ENCODE measurements around the gene DCDC2B.

Gene DCDC2B

DNA sequence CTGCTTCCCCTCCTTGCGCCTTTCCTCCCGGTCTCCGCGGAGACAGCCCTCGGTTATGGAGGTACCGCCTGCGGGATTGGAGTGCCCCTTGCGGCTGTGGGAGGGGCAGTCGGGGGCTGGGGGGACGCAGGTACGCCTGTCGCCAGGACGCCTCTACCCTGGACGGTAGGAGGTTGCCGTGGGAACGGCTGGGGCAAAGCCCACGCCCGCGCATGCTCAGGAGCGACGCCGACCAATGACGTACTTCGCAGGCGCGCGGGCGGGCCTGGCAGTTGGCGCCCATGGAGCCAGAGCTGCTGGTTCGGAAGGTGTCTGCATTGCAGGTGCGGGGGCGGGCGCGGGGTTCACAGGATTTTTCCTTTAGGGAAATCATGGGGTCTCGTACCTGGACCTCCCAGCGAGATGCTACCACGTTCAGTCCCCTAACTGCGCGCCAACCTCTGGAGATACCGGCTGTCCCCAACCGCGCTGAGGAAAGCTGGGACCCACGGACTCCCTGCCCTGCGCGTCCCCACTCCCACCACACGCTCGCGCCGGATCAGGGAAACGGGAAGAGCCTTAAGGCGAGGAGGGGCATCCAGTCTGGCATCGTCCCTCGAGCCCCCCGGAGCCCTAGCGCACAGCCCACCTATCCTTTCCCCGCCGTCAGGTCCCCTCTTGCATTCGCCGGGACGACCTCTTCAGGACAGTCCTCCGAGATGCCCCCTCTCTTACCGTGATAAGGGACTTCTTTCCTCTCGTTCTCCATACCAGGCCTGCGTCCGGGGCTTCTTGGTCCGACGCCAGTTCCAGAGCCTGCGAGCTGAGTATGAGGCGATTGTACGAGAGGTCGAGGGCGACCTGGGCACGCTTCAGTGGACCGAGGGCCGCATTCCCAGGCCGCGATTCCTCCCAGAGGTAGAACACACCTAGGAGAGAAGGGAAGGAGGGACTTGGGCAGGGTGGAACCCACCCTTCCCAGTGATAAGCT is 3.2 kb upstream of the DCDC2B start, which contains the start of gene IQCC:
TSS of gene IQCC (plus strand) at position 271 of the 970 bp plus-strand sequence. CDS start at position 282, 11 bp downstream.
- Histone ChIP-seq H3K79me1 (ENCODE audit: low read depth, low read length) (peaks cover 9% of the 10 kb centered on the region), H3K4ac (ENCODE audit: low read length) (peak within 1 kb of the TSS; percentile 93), H3K14ac (ENCODE audit: low read length) (peak within 1 kb of the TSS; percentile 63), H3K4me3 (ENCODE audit: low read length in 2 of 2) (peak within 1 kb of the TSS; percentile 72 to 83), H2AFZ (ENCODE audit: low read length) (peak within 1 kb of the TSS; percentile 85), H3K36me3 (replicated peaks in 1 of 2; ENCODE audit: control insufficient read depth in 2 of 2, insufficient read depth in 2 of 2, low read length in 2 of 2) (peaks cover 6 to 29% of the 10 kb centered on the region in 2 donors), H3K4me1 (ENCODE audit: control insufficient read depth in 2 of 2, insufficient read depth in 1 of 2, low read depth in 1 of 2, low read length in 2 of 2) (peaks cover 8 to 15% of the 10 kb centered on the region in 2 donors), H2BK15ac (ENCODE audit: low read length) (peak within 1 kb of the TSS; percentile 10), H3K23ac (ENCODE audit: low read depth, low read length, poor library complexity) (peak within 1 kb of the TSS; percentile 90), H2BK5ac (ENCODE audit: low read length) (no peak within 1 kb of the TSS), H3K9me3 (replicated peaks in 1 of 2; ENCODE audit: control insufficient read depth in 2 of 2, insufficient read depth in 1 of 2, low read depth in 1 of 2, low read length in 2 of 2) (no peaks in the 10 kb centered on the region), H2BK120ac (ENCODE audit: low read depth, low read length) (no peak within 1 kb of the TSS), H3K4me2 (ENCODE audit: insufficient read depth, low read length, poor library complexity, severe bottlenecking) (peak within 1 kb of the TSS; percentile 96), H3K9ac (ENCODE audit: low read depth, low read length, poor library complexity) (peak within 1 kb of the TSS; percentile 99), H3K18ac (ENCODE audit: low read length) (peak within 1 kb of the TSS; percentile 94), H3K27ac (replicated peaks; ENCODE audit: low read length) (no peak within 1 kb of the TSS), H4K91ac (ENCODE audit: low read depth, low read length, poor library complexity) (no peak within 1 kb of the TSS), H4K8ac (ENCODE audit: low read depth, low read length) (peak within 1 kb of the TSS; percentile 95), H3K27me3 (ENCODE audit: control insufficient read depth in 3 of 3, insufficient read depth in 3 of 3, low read depth in 1 of 3, low read length in 3 of 3) (peaks cover 0 to 2% (median 0%) of the 10 kb centered on the region in 3 experiments), H2BK12ac (ENCODE audit: low read length) (peak within 1 kb of the TSS; percentile 95), H2AK5ac (ENCODE audit: low read depth, low read length) (peak within 1 kb of the TSS; percentile 99)
- WGBS, 2 donors (ENCODE audit: extremely low coverage in 2 of 2, insufficient read length in 2 of 2, insufficient replicate concordance in 1 of 2): no CpG with 5 or more reads among the region's 77 CpGs
- peak; percentile 84 for DNase-seq (ENCODE audit: low spot score)

DNA sequence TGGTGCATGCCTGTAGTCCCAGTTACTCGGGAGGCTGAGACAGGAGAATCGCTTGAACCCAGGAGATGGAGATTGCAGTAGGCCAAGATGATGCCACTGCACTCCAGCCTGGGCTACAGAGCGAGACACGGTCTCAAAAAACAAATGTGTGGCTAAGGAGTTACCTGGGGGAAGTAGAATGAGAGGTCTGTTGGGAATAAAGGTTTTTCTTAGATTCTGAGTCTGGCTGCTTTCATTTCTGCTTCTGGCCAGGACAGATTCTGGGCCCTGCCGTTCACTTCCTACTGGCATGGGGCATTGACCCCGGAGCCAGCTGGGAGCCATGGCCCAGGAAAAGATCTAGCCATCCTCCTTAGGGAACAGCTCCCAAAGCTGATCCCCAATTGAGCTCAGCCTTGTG is 420 bp upstream of the DCDC2B start:
- no peak overlapping the region for H3K18ac ChIP-seq (ENCODE audit: low read length)
- no peak overlapping the region for H2BK15ac ChIP-seq (ENCODE audit: low read length)
- H3K23ac ChIP-seq (ENCODE audit: low read depth, low read length, poor library complexity): no peak overlapping the region
- no peak overlapping the region for H3K14ac ChIP-seq (ENCODE audit: low read length)
- DNase-seq (ENCODE audit: low spot score): no peak
- H2BK12ac ChIP-seq (ENCODE audit: low read length): no peak overlapping the region
- H2BK120ac ChIP-seq (ENCODE audit: low read depth, low read length): no peak overlapping the region
- H3K27me3 ChIP-seq (ENCODE audit: control insufficient read depth in 3 of 3, insufficient read depth in 3 of 3, low read depth in 1 of 3, low read length in 3 of 3): peaks cover 0 to 2% (median 0%) of the 10 kb centered on the region in 3 experiments
- no peak overlapping the region for H2AFZ ChIP-seq (ENCODE audit: low read length)
- H2AK5ac ChIP-seq (ENCODE audit: low read depth, low read length): no peak overlapping the region
- no peak overlapping the region for H4K8ac ChIP-seq (ENCODE audit: low read depth, low read length)
- H3K36me3 ChIP-seq (replicated peaks in 1 of 2; ENCODE audit: control insufficient read depth in 2 of 2, insufficient read depth in 2 of 2, low read length in 2 of 2): peaks cover 6 to 29% of the 10 kb centered on the region in 2 donors
- H4K91ac ChIP-seq (ENCODE audit: low read depth, low read length, poor library complexity): no peak overlapping the region
- H3K27ac ChIP-seq (replicated peaks; ENCODE audit: low read length): no peak overlapping the region
- no peak overlapping the region for H3K9ac ChIP-seq (ENCODE audit: low read depth, low read length, poor library complexity)
- H3K4ac ChIP-seq (ENCODE audit: low read length): no peak overlapping the region
- no CpG with 5 or more reads among the region's 6 CpGs for WGBS, 2 donors (ENCODE audit: extremely low coverage in 2 of 2, insufficient read length in 2 of 2, insufficient replicate concordance in 1 of 2)
- H3K4me1 ChIP-seq (ENCODE audit: control insufficient read depth in 2 of 2, insufficient read depth in 1 of 2, low read depth in 1 of 2, low read length in 2 of 2): peaks cover 2 to 11% of the 10 kb centered on the region in 2 donors
- peaks cover 9% of the 10 kb centered on the region for H3K79me1 ChIP-seq (ENCODE audit: low read depth, low read length)
- H3K4me3 ChIP-seq (ENCODE audit: low read length in 2 of 2): no peak overlapping the region
- no peak overlapping the region for H3K4me2 ChIP-seq (ENCODE audit: insufficient read depth, low read length, poor library complexity, severe bottlenecking)
- H2BK5ac ChIP-seq (ENCODE audit: low read length): no peak overlapping the region
- no peaks in the 10 kb centered on the region for H3K9me3 ChIP-seq (replicated peaks in 1 of 2; ENCODE audit: control insufficient read depth in 2 of 2, insufficient read depth in 1 of 2, low read depth in 1 of 2, low read length in 2 of 2)

DNA sequence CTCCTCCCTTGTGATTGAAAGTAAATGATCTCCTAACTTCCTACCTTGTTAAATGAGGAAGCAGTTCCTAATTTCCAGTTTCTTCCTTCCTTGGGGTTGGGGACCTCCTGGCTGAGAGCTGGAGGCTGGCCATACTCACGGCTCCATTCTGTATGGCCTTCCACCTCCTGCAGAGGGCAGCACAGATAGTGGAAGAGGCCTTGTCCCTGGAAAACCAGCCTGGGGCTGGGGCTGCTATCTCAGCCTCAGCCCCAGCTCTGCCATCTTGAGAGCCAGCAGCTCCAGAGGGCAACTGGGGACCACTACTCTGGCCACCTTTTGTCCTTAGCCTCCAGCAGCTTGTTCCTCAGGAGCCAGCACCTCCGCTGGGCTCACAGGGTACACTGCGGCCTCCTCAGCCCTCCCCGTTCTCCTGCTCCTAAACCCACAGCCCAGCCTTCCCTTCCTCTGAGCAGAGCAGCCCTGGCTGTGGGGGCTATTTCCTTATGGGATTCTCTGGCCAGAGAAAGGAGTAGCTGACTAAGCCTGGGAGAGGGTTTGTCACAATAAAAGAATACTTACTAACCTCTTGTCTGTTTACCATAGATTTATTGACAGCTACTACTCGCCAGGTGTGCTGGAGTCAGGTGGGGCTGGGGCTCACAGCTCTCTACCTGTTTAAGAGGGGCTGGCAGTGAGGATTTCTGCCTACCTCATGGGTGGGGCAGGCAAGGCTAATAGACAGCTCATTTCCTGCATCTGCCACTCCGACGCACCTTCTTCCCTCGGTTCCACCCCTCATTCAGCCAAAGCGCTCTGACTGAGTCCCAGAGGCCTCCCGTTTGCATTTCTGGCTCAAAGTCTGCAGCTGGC is 7.0 kb downstream of the DCDC2B start:
- Histone ChIP-seq H3K4ac (ENCODE audit: low read length) (no peak overlapping the region), H3K9ac (ENCODE audit: low read depth, low read length, poor library complexity) (no peak overlapping the region), H3K4me3 (ENCODE audit: low read length in 2 of 2) (no peak overlapping the region), H2AK5ac (ENCODE audit: low read depth, low read length) (no peak overlapping the region), H3K36me3 (replicated peaks in 1 of 2; ENCODE audit: control insufficient read depth in 2 of 2, insufficient read depth in 2 of 2, low read length in 2 of 2) (peaks cover 22 to 50% of the 10 kb centered on the region in 2 donors), H2BK120ac (ENCODE audit: low read depth, low read length) (no peak overlapping the region), H3K18ac (ENCODE audit: low read length) (no peak overlapping the region), H2AFZ (ENCODE audit: low read length) (no peak overlapping the region), H4K91ac (ENCODE audit: low read depth, low read length, poor library complexity) (no peak overlapping the region), H4K8ac (ENCODE audit: low read depth, low read length) (no peak overlapping the region), H3K79me1 (ENCODE audit: low read depth, low read length) (no peaks in the 10 kb centered on the region), H2BK15ac (ENCODE audit: low read length) (no peak overlapping the region), H2BK12ac (ENCODE audit: low read length) (no peak overlapping the region), H2BK5ac (ENCODE audit: low read length) (no peak overlapping the region), H3K27me3 (ENCODE audit: control insufficient read depth in 3 of 3, insufficient read depth in 3 of 3, low read depth in 1 of 3, low read length in 3 of 3) (no peaks in the 10 kb centered on the region), H3K23ac (ENCODE audit: low read depth, low read length, poor library complexity) (peak overlapping the region; percentile 18), H3K4me1 (ENCODE audit: control insufficient read depth in 2 of 2, insufficient read depth in 1 of 2, low read depth in 1 of 2, low read length in 2 of 2) (peaks cover 3% of the 10 kb centered on the region in 2 donors), H3K4me2 (ENCODE audit: insufficient read depth, low read length, poor library complexity, severe bottlenecking) (no peak overlapping the region), H3K27ac (replicated peaks; ENCODE audit: low read length) (no peak overlapping the region), H3K14ac (ENCODE audit: low read length) (no peak overlapping the region), H3K9me3 (replicated peaks in 1 of 2; ENCODE audit: control insufficient read depth in 2 of 2, insufficient read depth in 1 of 2, low read depth in 1 of 2, low read length in 2 of 2) (peaks cover 0 to 1% of the 10 kb centered on the region in 2 donors)
- no peak for DNase-seq (ENCODE audit: low spot score)
- WGBS, 2 donors (ENCODE audit: extremely low coverage in 2 of 2, insufficient read length in 2 of 2, insufficient replicate concordance in 1 of 2): no CpG with 5 or more reads among the region's 10 CpGs

Data from neuronal stem cell (in vitro differentiated cells).